Umbilical cord (tissue), 1 donor: ENCODE data around the gene YWHAE. TPM values are rescaled to one million over a fixed set of nuclear protein-coding genes. Genes with fewer than 3 reads are reported as not detected.

Experiments used
- total RNA-seq: library from RNA; depleted of rRNA; stranded (reverse); fragments of >200 nt; gene quantifications from one replicate; pipeline ENCODE4 v1.2.3, GENCODE V29; 2014; ENCODE audit warnings: low replicate concordance; ENCODE audit not compliant: insufficient read depth

The YWHAE gene
- total RNA-seq, 1 donor from 2014 or later, result 182 TPM

Other genes with a start within 250 kb of the YWHAE start
- 47.2 TPM for gene ABR, start 220.2 kb downstream of the YWHAE start, total RNA-seq
- gene BHLHA9, start 129.8 kb downstream of the YWHAE start, total RNA-seq, result not detected
- gene TRARG1, start 120.6 kb downstream of the YWHAE start, total RNA-seq, result 4.3 TPM
- gene CRK, start 56.0 kb upstream of the YWHAE start, total RNA-seq, result 52.0 TPM
- gene MYO1C, start 92.5 kb upstream of the YWHAE start, total RNA-seq, result 90.5 TPM
- 19.3 TPM for gene INPP5K, start 116.4 kb upstream of the YWHAE start, total RNA-seq
- 8.4 TPM for gene PITPNA, start 162.6 kb upstream of the YWHAE start, total RNA-seq
- 11.6 TPM for gene SLC43A2, start 228.6 kb upstream of the YWHAE start, total RNA-seq
- gene SCARF1, start 245.5 kb upstream of the YWHAE start, total RNA-seq, result 8.4 TPM
- 3.4 TPM for gene RILP, start 249.6 kb upstream of the YWHAE start, total RNA-seq